ENCODE measurements around the gene SEC11A.
A peak's percentile ranks its signal among the peaks of the same experiment; 100 is the strongest.
"Not testable (repeated sequence)": the region's sequence is repeated elsewhere in the genome, so short reads cannot be mapped to it uniquely, and the experiment has no call there.

The SEC11A gene

GRCh38 chr15:84754889-84755288 lies 39.0 kb upstream of the SEC11A start:
- not testable (repeated sequence) for H3K4me3 ChIP-seq (ENCODE audit: low read depth in 1 of 5, low read length in 5 of 5); H3K27me3 ChIP-seq (ENCODE audit: control insufficient read depth in 5 of 5, insufficient read depth in 4 of 5, low read length in 5 of 5); H3K36me3 ChIP-seq (ENCODE audit: control insufficient read depth in 5 of 5, insufficient read depth in 5 of 5, low read length in 5 of 5); H3K9me3 ChIP-seq (ENCODE audit: control insufficient read depth in 5 of 5, low read length in 5 of 5); H3K9ac ChIP-seq (ENCODE audit: low read length in 5 of 5); H3K27ac ChIP-seq (ENCODE audit: low read depth, low read length)
- peaks cover 6 to 74% (median 53%) of the 10 kb centered on the region in 5 donors for H3K4me1 ChIP-seq (ENCODE audit: control insufficient read depth in 5 of 5, insufficient read depth in 5 of 5, low read length in 5 of 5)

GRCh38 chr15:84752700-84753099 lies 36.8 kb upstream of the SEC11A start:
- Histone ChIP-seq H3K27me3 (ENCODE audit: control insufficient read depth in 5 of 5, insufficient read depth in 4 of 5, low read length in 5 of 5) (no peaks in the 10 kb centered on the region), H3K4me3 (ENCODE audit: low read depth in 1 of 5, low read length in 5 of 5) (no peak overlapping the region), H3K4me1 (ENCODE audit: control insufficient read depth in 5 of 5, insufficient read depth in 5 of 5, low read length in 5 of 5) (peaks cover 7 to 70% (median 48%) of the 10 kb centered on the region in 5 donors), H3K9me3 (ENCODE audit: control insufficient read depth in 5 of 5, low read length in 5 of 5) (no peaks in the 10 kb centered on the region), H3K36me3 (ENCODE audit: control insufficient read depth in 5 of 5, insufficient read depth in 5 of 5, low read length in 5 of 5) (no peaks in the 10 kb centered on the region), H3K27ac (ENCODE audit: low read depth, low read length) (peak overlapping the region; percentile 44), H3K9ac (ENCODE audit: low read length in 5 of 5) (peak overlapping the region in 2 of 5 donors; percentile 6 to 38)

- H3K27me3 ChIP-seq (ENCODE audit: control insufficient read depth in 5 of 5, insufficient read depth in 4 of 5, low read length in 5 of 5), result no peaks in the 10 kb centered on the region
- no peak overlapping the region for H3K4me3 ChIP-seq (ENCODE audit: low read depth in 1 of 5, low read length in 5 of 5)
- H3K27ac ChIP-seq (ENCODE audit: low read depth, low read length), result peak overlapping the region; percentile 44
- H3K36me3 ChIP-seq (ENCODE audit: control insufficient read depth in 5 of 5, insufficient read depth in 5 of 5, low read length in 5 of 5), result no peaks in the 10 kb centered on the region
- peak overlapping the region in 3 of 5 donors; percentile 2 to 38 (median 18) for H3K9ac ChIP-seq (ENCODE audit: low read length in 5 of 5)
- peaks cover 8 to 74% (median 53%) of the 10 kb centered on the region in 5 donors for H3K4me1 ChIP-seq (ENCODE audit: control insufficient read depth in 5 of 5, insufficient read depth in 5 of 5, low read length in 5 of 5)
- no peaks in the 10 kb centered on the region for H3K9me3 ChIP-seq (ENCODE audit: control insufficient read depth in 5 of 5, low read length in 5 of 5)
Measured at GRCh38 chr15:84752195-84752594, 36.3 kb upstream of the SEC11A start.

- Histone ChIP-seq H3K4me1 (ENCODE audit: control insufficient read depth in 5 of 5, insufficient read depth in 5 of 5, low read length in 5 of 5) (peaks cover 10 to 75% (median 58%) of the 10 kb centered on the region in 5 donors), H3K27ac (ENCODE audit: low read depth, low read length) (peak overlapping the region; percentile 44)
- H3K4me3 ChIP-seq (ENCODE audit: low read depth in 1 of 5, low read length in 5 of 5); H3K9ac ChIP-seq (ENCODE audit: low read length in 5 of 5); H3K27me3 ChIP-seq (ENCODE audit: control insufficient read depth in 5 of 5, insufficient read depth in 4 of 5, low read length in 5 of 5); H3K36me3 ChIP-seq (ENCODE audit: control insufficient read depth in 5 of 5, insufficient read depth in 5 of 5, low read length in 5 of 5); H3K9me3 ChIP-seq (ENCODE audit: control insufficient read depth in 5 of 5, low read length in 5 of 5): not testable (repeated sequence)
Measured at GRCh38 chr15:84751721-84752120, 35.8 kb upstream of the SEC11A start.

- Histone ChIP-seq H3K36me3 (ENCODE audit: control insufficient read depth in 5 of 5, insufficient read depth in 5 of 5, low read length in 5 of 5) (no peaks in the 10 kb centered on the region), H3K27me3 (ENCODE audit: control insufficient read depth in 5 of 5, insufficient read depth in 4 of 5, low read length in 5 of 5) (no peaks in the 10 kb centered on the region), H3K9me3 (ENCODE audit: control insufficient read depth in 5 of 5, low read length in 5 of 5) (no peaks in the 10 kb centered on the region), H3K9ac (ENCODE audit: low read length in 5 of 5) (peak overlapping the region in 3 of 5 donors; percentile 39 to 74 (median 60)), H3K27ac (ENCODE audit: low read depth, low read length) (peak overlapping the region; percentile 21), H3K4me1 (ENCODE audit: control insufficient read depth in 5 of 5, insufficient read depth in 5 of 5, low read length in 5 of 5) (peaks cover 10 to 70% (median 56%) of the 10 kb centered on the region in 5 donors), H3K4me3 (ENCODE audit: low read depth in 1 of 5, low read length in 5 of 5) (peak overlapping the region in 2 of 5 donors; percentile 0 to 74)
Measured at GRCh38 chr15:84750583-84751092, 34.7 kb upstream of the SEC11A start.

- Histone ChIP-seq H3K4me1 (ENCODE audit: control insufficient read depth in 5 of 5, insufficient read depth in 5 of 5, low read length in 5 of 5) (peaks cover 10 to 69% (median 55%) of the 10 kb centered on the region in 5 donors), H3K27ac (ENCODE audit: low read depth, low read length) (peak overlapping the region; percentile 93), H3K9ac (ENCODE audit: low read length in 5 of 5) (peak overlapping the region; percentile 86 to 99 (median 96)), H3K27me3 (ENCODE audit: control insufficient read depth in 5 of 5, insufficient read depth in 4 of 5, low read length in 5 of 5) (no peaks in the 10 kb centered on the region), H3K9me3 (ENCODE audit: control insufficient read depth in 5 of 5, low read length in 5 of 5) (no peaks in the 10 kb centered on the region), H3K36me3 (ENCODE audit: control insufficient read depth in 5 of 5, insufficient read depth in 5 of 5, low read length in 5 of 5) (no peaks in the 10 kb centered on the region), H3K4me3 (ENCODE audit: low read depth in 1 of 5, low read length in 5 of 5) (peak overlapping the region; percentile 74 to 96 (median 90))
Measured at GRCh38 chr15:84749111-84749991, 33.4 kb upstream of the SEC11A start.

- peaks cover 10 to 65% (median 55%) of the 10 kb centered on the region in 5 donors for H3K4me1 ChIP-seq (ENCODE audit: control insufficient read depth in 5 of 5, insufficient read depth in 5 of 5, low read length in 5 of 5)
- H3K4me3 ChIP-seq (ENCODE audit: low read depth in 1 of 5, low read length in 5 of 5), result peak within 1 kb of the TSS; percentile 77 to 96 (median 90)
- no peaks in the 10 kb centered on the region for H3K36me3 ChIP-seq (ENCODE audit: control insufficient read depth in 5 of 5, insufficient read depth in 5 of 5, low read length in 5 of 5)
- peak within 1 kb of the TSS; percentile 98 for H3K27ac ChIP-seq (ENCODE audit: low read depth, low read length)
- H3K27me3 ChIP-seq (ENCODE audit: control insufficient read depth in 5 of 5, insufficient read depth in 4 of 5, low read length in 5 of 5), result no peaks in the 10 kb centered on the region
- peak within 1 kb of the TSS; percentile 86 to 99 (median 96) for H3K9ac ChIP-seq (ENCODE audit: low read length in 5 of 5)
- no peaks in the 10 kb centered on the region for H3K9me3 ChIP-seq (ENCODE audit: control insufficient read depth in 5 of 5, low read length in 5 of 5)
Measured at GRCh38 chr15:84748274-84749110, 32.6 kb upstream of the SEC11A start, which contains the start of gene ZNF592. Gene ZNF592, plus strand, starts transcription at chr15:84748592. Its CDS starts 34,084 bp downstream, at chr15:84782676.

- Histone ChIP-seq H3K27me3 (ENCODE audit: control insufficient read depth in 5 of 5, insufficient read depth in 4 of 5, low read length in 5 of 5) (no peaks in the 10 kb centered on the region), H3K4me1 (ENCODE audit: control insufficient read depth in 5 of 5, insufficient read depth in 5 of 5, low read length in 5 of 5) (peaks cover 10 to 59% (median 49%) of the 10 kb centered on the region in 5 donors), H3K27ac (ENCODE audit: low read depth, low read length) (peak overlapping the region; percentile 98)
Measured at GRCh38 chr15:84747416-84748273, 31.7 kb upstream of the SEC11A start.

GRCh38 chr15:84741121-84741520 lies 25.2 kb upstream of the SEC11A start:
- H3K27me3 ChIP-seq (ENCODE audit: control insufficient read depth in 5 of 5, insufficient read depth in 4 of 5, low read length in 5 of 5), result no peaks in the 10 kb centered on the region
- no peaks in the 10 kb centered on the region for H3K9me3 ChIP-seq (ENCODE audit: control insufficient read depth in 5 of 5, low read length in 5 of 5)
- no peak overlapping the region for H3K9ac ChIP-seq (ENCODE audit: low read length in 5 of 5)
- peaks cover 0 to 18% (median 6%) of the 10 kb centered on the region in 5 donors for H3K4me1 ChIP-seq (ENCODE audit: control insufficient read depth in 5 of 5, insufficient read depth in 5 of 5, low read length in 5 of 5)
- no peaks in the 10 kb centered on the region for H3K36me3 ChIP-seq (ENCODE audit: control insufficient read depth in 5 of 5, insufficient read depth in 5 of 5, low read length in 5 of 5)
- no peak overlapping the region for H3K4me3 ChIP-seq (ENCODE audit: low read depth in 1 of 5, low read length in 5 of 5)
- no peak overlapping the region for H3K27ac ChIP-seq (ENCODE audit: low read depth, low read length)

More at GRCh38 chr15:84747416-84748273, 31.7 kb upstream of the SEC11A start:
- H3K9ac ChIP-seq (ENCODE audit: low read length in 5 of 5), result peak overlapping the region; percentile 79 to 98 (median 81)
- no peaks in the 10 kb centered on the region for H3K36me3 ChIP-seq (ENCODE audit: control insufficient read depth in 5 of 5, insufficient read depth in 5 of 5, low read length in 5 of 5)
- H3K4me3 ChIP-seq (ENCODE audit: low read depth in 1 of 5, low read length in 5 of 5), result peak overlapping the region; percentile 72 to 93 (median 77)
- H3K9me3 ChIP-seq (ENCODE audit: control insufficient read depth in 5 of 5, low read length in 5 of 5), result no peaks in the 10 kb centered on the region

Data from subcutaneous abdominal adipose tissue (tissue), 5 donors.